Measurements from ENCODE around the gene PTGR2. TPM values are rescaled to one million over a fixed set of nuclear protein-coding genes. Genes with fewer than 3 reads are reported as not detected.

PTGR2 gene
- total RNA-seq, 1 donor from 2014 or later = 5.8 TPM

DNA sequence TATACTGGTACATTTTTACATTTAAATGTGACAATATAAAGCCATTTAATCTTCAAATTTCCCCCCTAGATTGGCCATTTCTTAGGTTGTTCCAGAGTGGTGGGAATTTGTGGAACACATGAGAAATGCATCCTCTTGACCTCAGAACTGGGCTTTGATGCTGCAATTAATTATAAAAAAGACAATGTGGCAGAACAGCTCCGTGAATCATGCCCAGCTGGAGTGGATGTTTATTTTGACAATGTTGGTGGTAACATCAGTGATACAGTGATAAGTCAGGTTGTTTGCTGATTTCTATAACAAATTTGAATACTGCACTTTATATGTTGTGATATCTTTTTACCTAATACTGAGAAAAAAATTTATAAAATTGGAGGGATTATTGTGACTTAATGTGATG is 27.4 kb downstream of the PTGR2 start:
- DNase-seq (ENCODE audit: low read depth) = peak; percentile 20
- Mint-ChIP-seq H3K4me1 (ENCODE audit: low read depth, unreplicated experiment) (no peaks in the 10 kb centered on the region), H3K9me3 (ENCODE audit: unreplicated experiment) (no peaks in the 10 kb centered on the region), H3K4me3 (ENCODE audit: unreplicated experiment) (no peak overlapping the region), H3K27me3 (ENCODE audit: low read depth, unreplicated experiment) (no peaks in the 10 kb centered on the region), H3K27ac (ENCODE audit: unreplicated experiment) (no peak overlapping the region), H3K36me3 (ENCODE audit: low read depth, unreplicated experiment) (peaks cover 1% of the 10 kb centered on the region)
- no peaks in the 10 kb centered on the region for H3K27me3 ChIP-seq (ENCODE audit: insufficient read depth, low read length)
- H2AFZ ChIP-seq (ENCODE audit: low read depth, low read length) = no peak overlapping the region
- TF ChIP-seq, protein P1, sequence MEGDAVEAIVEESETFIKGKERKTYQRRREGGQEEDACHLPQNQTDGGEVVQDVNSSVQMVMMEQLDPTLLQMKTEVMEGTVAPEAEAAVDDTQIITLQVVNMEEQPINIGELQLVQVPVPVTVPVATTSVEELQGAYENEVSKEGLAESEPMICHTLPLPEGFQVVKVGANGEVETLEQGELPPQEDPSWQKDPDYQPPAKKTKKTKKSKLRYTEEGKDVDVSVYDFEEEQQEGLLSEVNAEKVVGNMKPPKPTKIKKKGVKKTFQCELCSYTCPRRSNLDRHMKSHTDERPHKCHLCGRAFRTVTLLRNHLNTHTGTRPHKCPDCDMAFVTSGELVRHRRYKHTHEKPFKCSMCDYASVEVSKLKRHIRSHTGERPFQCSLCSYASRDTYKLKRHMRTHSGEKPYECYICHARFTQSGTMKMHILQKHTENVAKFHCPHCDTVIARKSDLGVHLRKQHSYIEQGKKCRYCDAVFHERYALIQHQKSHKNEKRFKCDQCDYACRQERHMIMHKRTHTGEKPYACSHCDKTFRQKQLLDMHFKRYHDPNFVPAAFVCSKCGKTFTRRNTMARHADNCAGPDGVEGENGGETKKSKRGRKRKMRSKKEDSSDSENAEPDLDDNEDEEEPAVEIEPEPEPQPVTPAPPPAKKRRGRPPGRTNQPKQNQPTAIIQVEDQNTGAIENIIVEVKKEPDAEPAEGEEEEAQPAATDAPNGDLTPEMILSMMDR (IDR thresholded peaks at IDR 0.05; ENCODE audit: insufficient read depth, low read depth, low read length) = no peak
- no peak for TF ChIP-seq EZH2 (IDR thresholded peaks at IDR 0.05; ENCODE audit: insufficient read depth, low read length)
- H3K4me1 ChIP-seq (ENCODE audit: insufficient read depth, low read length) = no peaks in the 10 kb centered on the region
- H4K20me1 ChIP-seq (ENCODE audit: insufficient read depth, low read length) = no peaks in the 10 kb centered on the region
- H3K9ac ChIP-seq (ENCODE audit: low read length) = no peak overlapping the region
- H3K4me2 ChIP-seq (ENCODE audit: low read length) = no peak overlapping the region
- no peaks in the 10 kb centered on the region for H3K79me2 ChIP-seq (ENCODE audit: insufficient read depth, low read length)
- H3K4me3 ChIP-seq (ENCODE audit: insufficient read depth, low read depth, low read length) = no peak overlapping the region
- no peak overlapping the region for H3K27ac ChIP-seq (ENCODE audit: low read depth, low read length)
- H3K36me3 ChIP-seq (ENCODE audit: insufficient read depth, low read length) = no peaks in the 10 kb centered on the region
- H3K9me3 ChIP-seq (ENCODE audit: insufficient read depth, low read depth, low read length) = no peaks in the 10 kb centered on the region
- FAIRE-seq = no peak

- Histone ChIP-seq H3K27ac (ENCODE audit: low read depth, low read length) (no peak overlapping the region), H3K36me3 (ENCODE audit: insufficient read depth, low read length) (no peaks in the 10 kb centered on the region), H3K4me1 (ENCODE audit: insufficient read depth, low read length) (peaks cover 13% of the 10 kb centered on the region), H2AFZ (ENCODE audit: low read depth, low read length) (no peak overlapping the region), H3K9ac (ENCODE audit: low read length) (no peak overlapping the region), H3K9me3 (ENCODE audit: insufficient read depth, low read depth, low read length) (no peaks in the 10 kb centered on the region), H4K20me1 (ENCODE audit: insufficient read depth, low read length) (peaks cover 19% of the 10 kb centered on the region), H3K4me2 (ENCODE audit: low read length) (no peak overlapping the region), H3K79me2 (ENCODE audit: insufficient read depth, low read length) (peaks cover 45% of the 10 kb centered on the region), H3K4me3 (ENCODE audit: insufficient read depth, low read depth, low read length) (no peak overlapping the region), H3K27me3 (ENCODE audit: insufficient read depth, low read length) (no peaks in the 10 kb centered on the region)
- no peak for DNase-seq (ENCODE audit: low read depth)
- Mint-ChIP-seq H3K9me3 (ENCODE audit: unreplicated experiment) (no peaks in the 10 kb centered on the region), H3K27ac (ENCODE audit: unreplicated experiment) (no peak overlapping the region), H3K4me3 (ENCODE audit: unreplicated experiment) (peak overlapping the region; percentile 17), H3K36me3 (ENCODE audit: low read depth, unreplicated experiment) (no peaks in the 10 kb centered on the region), H3K27me3 (ENCODE audit: low read depth, unreplicated experiment) (no peaks in the 10 kb centered on the region), H3K4me1 (ENCODE audit: low read depth, unreplicated experiment) (peaks cover 22% of the 10 kb centered on the region)
- TF ChIP-seq, protein P1 (IDR thresholded peaks at IDR 0.05; ENCODE audit: insufficient read depth, low read depth, low read length) = no peak
- no peak for TF ChIP-seq EZH2 (IDR thresholded peaks at IDR 0.05; ENCODE audit: insufficient read depth, low read length)
- FAIRE-seq = no peak
These were observed 33.0 kb downstream of the PTGR2 start for GRCh38 chr14:73884438-73885190.
